Activated naive CD4-positive, alpha-beta T cell treated with anti-CD3 and anti-CD28 coated beads for 36 hours (primary cell): ENCODE measurements around the gene MRGPRD. TPM values are rescaled to one million over a fixed set of nuclear protein-coding genes. Genes with fewer than 3 reads are reported as not detected.
"Not testable (repeated sequence)": the region's sequence is repeated elsewhere in the genome, so short reads cannot be mapped to it uniquely, and the experiment has no call there.

ENCODE experiments used
- CTCF ChIA-PET: fragments of 350-600 bp; sonication (Branson Sonifier 250); formaldehyde crosslinking; loops from one replicate; lab custom pipeline; 2021; ENCODE audit warnings: antibody characterized with exemption; lab: Charles Lee
- DNase-seq: peaks from one replicate; pipeline ENCODE4 v3.0.0-alpha.2; 2020
- H3K27ac Mint-ChIP-seq: one replicate; pipeline ENCODE4 v1.8.0; 2021; ENCODE audit warnings: mild to moderate bottlenecking, mixed read lengths
- H3K27me3 Mint-ChIP-seq: one replicate; pipeline ENCODE4 v1.8.0; 2021; ENCODE audit warnings: low read depth, mixed read lengths
- H3K36me3 Mint-ChIP-seq: one replicate; pipeline ENCODE4 v1.8.0; 2021; ENCODE audit warnings: low read depth, mixed read lengths
- H3K4me1 Mint-ChIP-seq: one replicate; pipeline ENCODE4 v1.8.0; 2021; ENCODE audit warnings: low read depth, mixed read lengths
- H3K4me3 Mint-ChIP-seq: one replicate; pipeline ENCODE4 v1.8.0; 2021; ENCODE audit warnings: mild to moderate bottlenecking, moderate library complexity, mixed read lengths
- H3K9me3 Mint-ChIP-seq: one replicate; pipeline ENCODE4 v1.8.0; 2021; ENCODE audit warnings: mixed read lengths
- intact Hi-C: fragments of 100-400 bp; cut with micrococcal nuclease; formaldehyde crosslinking; loops from one replicate; pipeline ENCODE4 v1.15.1; 2023
- total RNA-seq, 2 experiments: library from RNA; stranded (reverse); gene quantifications; one replicate each; pipeline ENCODE4 v1.2.3, GENCODE V29; 2021

MRGPRD gene
- total RNA-seq, 2 experiments from 2014 or later = not detected

DNA sequence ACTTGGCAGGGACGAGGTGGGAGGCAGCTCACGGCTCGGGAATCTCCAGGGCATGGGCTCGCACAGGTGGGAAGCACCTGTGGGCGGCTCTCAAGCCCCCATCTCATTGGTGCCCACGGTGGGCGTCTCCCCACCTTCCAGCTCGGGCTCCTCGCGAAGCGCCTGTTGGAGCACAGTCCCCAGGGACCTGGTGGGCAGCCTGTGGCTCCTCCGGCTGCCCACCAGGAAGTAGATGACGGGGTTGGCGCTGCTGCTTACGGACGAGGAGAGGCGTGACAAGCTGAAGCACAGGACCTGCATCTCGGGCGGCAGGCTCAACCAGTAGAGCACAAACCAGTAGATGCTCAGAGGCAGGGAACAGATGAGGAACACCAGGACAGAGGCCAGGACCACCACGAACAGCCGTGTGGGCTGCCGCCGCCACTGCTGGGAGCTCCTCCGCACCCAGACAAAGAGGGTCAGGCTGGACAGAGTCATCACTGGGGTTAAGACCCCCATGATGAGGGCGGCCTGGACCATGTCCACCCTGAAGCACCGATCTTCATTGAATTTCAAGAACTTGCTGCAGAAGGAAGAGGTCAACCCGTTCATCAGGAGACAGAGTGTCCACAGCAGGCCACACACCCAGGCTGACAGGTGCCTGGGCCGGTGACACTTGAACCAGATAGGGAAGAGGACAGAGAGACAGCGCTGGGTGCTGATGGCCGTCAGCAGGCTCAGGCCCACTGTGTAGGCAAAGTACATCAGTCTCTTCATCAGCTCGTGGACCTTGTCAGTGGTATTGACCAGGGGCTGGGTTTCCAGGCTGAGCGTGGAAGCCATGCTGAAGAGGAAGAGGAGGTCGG, 633 bp downstream of the MRGPRD start:
- intact Hi-C loops = no loop called here
- Mint-ChIP-seq H3K27me3 (no peaks in the 10 kb centered on the region), H3K27ac (no peak overlapping the region)

DNA sequence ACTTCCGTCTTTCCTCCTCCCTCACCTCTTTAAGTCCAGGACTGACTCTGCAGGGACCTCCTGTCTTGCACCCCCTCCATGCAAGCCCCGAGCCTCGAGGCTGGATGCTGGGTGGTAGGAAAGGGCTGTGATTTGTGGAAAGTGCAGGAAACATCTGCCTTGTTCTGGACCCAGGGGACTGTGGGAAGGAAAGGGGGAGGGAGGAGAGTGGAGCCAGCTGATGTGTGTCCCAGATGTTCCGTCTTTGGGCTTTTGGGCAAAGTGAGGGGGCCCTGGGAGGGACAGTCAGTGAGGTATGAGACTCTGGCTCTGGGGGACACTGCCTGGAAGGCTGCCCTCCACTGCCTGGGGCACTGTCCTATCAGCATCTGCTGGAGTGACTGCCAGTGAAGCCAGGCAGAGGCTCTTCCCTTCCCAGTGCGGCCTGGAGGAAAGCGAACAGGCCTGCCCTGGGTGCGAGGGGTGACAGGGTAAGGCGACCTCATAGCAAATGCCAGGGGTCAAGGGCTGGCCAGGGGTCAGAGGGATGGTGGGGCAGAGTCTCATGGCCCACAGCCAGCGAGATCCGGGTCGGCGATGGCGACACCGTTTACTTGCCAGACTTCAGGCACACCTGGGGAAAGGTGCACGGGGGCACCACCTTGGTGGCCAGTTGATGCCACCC, 1.7 kb downstream of the MRGPRD start:
- H3K27me3 Mint-ChIP-seq = no peaks in the 10 kb centered on the region
- CTCF ChIA-PET = no interaction called here
- H3K9me3 Mint-ChIP-seq = peaks cover 5% of the 10 kb centered on the region
- H3K27ac Mint-ChIP-seq = no peak overlapping the region
- H3K4me3 Mint-ChIP-seq = no peak overlapping the region
- no peaks in the 10 kb centered on the region for H3K36me3 Mint-ChIP-seq
- no peaks in the 10 kb centered on the region for H3K4me1 Mint-ChIP-seq
- intact Hi-C loops = no loop called here
- DNase-seq = no peak

More for the DNA sequence above, 633 bp downstream of the MRGPRD start:
- CTCF ChIA-PET = interaction anchor here (0.6 kb wide), 1 partner anchor 668 kb away, joined by 3 read pairs; no protein-coding TSS in a partner anchor
- no peak for DNase-seq
- no peaks in the 10 kb centered on the region for H3K36me3 Mint-ChIP-seq
- peaks cover 5% of the 10 kb centered on the region for H3K9me3 Mint-ChIP-seq
- H3K4me3 Mint-ChIP-seq = no peak overlapping the region
- H3K4me1 Mint-ChIP-seq = no peaks in the 10 kb centered on the region

DNA sequence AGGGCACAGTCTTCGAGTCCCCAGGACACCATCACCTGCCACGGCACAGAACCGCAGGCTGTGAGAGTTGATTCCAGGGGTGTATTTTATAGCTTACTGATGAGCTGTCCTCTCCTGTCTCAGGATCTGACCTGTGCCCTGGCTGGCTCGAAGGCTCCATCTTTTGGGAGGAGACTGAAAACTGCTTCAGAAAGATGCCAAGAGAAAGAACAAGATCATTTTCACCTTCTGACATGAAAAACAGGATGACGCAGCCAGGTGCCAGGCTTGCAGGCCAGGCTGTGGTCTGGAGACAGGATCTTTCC, 2.2 kb downstream of the MRGPRD start:
- H3K27me3 Mint-ChIP-seq = no peaks in the 10 kb centered on the region
- intact Hi-C loops = no loop called here
- DNase-seq = no peak
- H3K9me3 Mint-ChIP-seq = peaks cover 5% of the 10 kb centered on the region
- no peaks in the 10 kb centered on the region for H3K4me1 Mint-ChIP-seq
- no peaks in the 10 kb centered on the region for H3K36me3 Mint-ChIP-seq
- no peak overlapping the region for H3K4me3 Mint-ChIP-seq
- CTCF ChIA-PET = no interaction called here
- H3K27ac Mint-ChIP-seq = no peak overlapping the region

DNA sequence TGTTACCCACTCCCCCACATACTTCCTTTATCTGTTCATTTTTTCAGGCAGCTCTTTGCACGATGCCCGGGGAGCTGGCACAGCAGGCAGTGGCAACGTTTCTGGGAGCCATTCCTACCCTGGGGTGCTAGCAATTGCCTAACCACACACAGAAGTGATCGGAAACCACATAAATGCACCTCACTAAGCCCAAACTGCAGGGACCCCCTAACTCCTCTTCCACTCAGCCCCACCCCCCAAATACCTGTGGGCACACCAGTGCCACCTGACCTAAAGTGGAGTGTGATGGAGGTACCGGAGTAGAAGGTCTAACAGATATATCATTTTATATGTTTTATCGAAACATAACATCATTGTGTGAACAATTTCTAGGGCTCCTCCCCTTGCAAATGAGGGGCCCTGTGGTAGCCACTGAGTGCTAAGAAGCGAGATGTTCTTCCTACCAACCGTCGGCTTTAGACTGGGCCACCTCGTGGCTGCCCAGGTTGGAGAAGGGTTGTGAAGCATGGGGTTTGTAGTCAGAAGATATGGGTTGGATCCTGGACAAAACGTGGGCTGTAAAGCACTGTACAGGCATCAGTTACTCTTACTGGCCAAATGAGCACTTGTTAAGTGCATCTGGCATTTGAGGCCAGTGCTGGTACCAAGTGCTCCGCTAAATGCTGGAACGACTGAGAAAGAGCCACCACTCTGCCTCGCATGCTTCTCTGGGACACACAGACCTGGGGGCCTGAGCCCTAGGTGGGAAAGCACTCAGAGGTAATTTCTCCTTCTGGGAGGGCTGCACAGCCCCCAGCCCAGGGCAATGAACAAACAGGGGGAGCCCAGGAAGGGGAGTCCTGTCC, 2.8 kb downstream of the MRGPRD start:
- H3K9me3 Mint-ChIP-seq = peaks cover 5% of the 10 kb centered on the region
- H3K27me3 Mint-ChIP-seq = no peaks in the 10 kb centered on the region
- no peak overlapping the region for H3K27ac Mint-ChIP-seq
- no peaks in the 10 kb centered on the region for H3K36me3 Mint-ChIP-seq
- no peak for DNase-seq
- no peaks in the 10 kb centered on the region for H3K4me1 Mint-ChIP-seq
- CTCF ChIA-PET = no interaction called here
- intact Hi-C loops = no loop called here
- no peak overlapping the region for H3K4me3 Mint-ChIP-seq

DNA sequence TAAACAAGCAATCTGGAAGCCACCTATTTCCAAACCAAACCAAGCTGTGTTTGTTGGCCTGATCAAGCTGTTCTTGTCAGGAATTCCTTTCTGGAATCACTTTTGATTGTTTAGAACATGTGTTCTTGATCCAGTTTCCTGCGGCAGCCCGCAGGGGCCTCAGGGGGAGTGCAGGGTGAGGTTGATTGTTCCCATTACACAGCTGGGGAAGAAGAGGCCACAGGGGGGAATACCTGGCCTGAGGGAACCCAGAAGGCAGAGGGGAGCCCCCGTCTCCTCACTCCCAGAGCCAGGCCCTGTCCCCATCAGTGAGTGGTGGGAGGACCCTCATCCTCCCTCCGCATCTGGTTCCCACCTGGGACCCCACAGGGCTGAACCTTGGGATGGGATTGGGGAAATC, 4.2 kb downstream of the MRGPRD start:
- Mint-ChIP-seq H3K4me1 (no peaks in the 10 kb centered on the region), H3K27ac (no peak overlapping the region), H3K4me3 (no peak overlapping the region), H3K36me3 (no peaks in the 10 kb centered on the region), H3K9me3 (no peaks in the 10 kb centered on the region), H3K27me3 (no peaks in the 10 kb centered on the region)
- CTCF ChIA-PET = no interaction called here
- intact Hi-C loops = no loop called here
- no peak for DNase-seq

DNA sequence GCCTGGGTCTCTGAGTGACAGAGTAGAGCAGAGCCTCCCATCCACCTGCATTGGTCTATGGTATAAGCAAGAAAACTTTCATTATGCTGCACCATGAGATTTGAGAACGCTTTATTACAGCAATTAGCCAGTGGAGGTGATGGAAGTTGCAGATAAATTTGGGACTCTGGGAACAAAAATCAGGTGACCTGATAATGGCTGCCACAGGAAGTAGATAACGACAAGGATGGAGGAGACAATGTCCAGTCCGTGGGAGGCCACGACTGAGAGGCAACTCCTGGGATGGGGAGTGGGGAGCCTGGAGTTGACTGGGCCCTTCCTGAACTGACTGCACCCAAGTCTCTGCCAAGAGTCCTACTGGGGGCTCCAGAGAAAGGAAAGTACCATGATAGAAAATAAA, 4.7 kb downstream of the MRGPRD start:
- Mint-ChIP-seq H3K36me3 (no peaks in the 10 kb centered on the region), H3K27me3 (no peaks in the 10 kb centered on the region), H3K9me3 (no peaks in the 10 kb centered on the region), H3K27ac (no peak overlapping the region), H3K4me1 (no peaks in the 10 kb centered on the region), H3K4me3 (no peak overlapping the region)
- DNase-seq = no peak
- CTCF ChIA-PET = no interaction called here
- intact Hi-C loops = no loop called here

DNA sequence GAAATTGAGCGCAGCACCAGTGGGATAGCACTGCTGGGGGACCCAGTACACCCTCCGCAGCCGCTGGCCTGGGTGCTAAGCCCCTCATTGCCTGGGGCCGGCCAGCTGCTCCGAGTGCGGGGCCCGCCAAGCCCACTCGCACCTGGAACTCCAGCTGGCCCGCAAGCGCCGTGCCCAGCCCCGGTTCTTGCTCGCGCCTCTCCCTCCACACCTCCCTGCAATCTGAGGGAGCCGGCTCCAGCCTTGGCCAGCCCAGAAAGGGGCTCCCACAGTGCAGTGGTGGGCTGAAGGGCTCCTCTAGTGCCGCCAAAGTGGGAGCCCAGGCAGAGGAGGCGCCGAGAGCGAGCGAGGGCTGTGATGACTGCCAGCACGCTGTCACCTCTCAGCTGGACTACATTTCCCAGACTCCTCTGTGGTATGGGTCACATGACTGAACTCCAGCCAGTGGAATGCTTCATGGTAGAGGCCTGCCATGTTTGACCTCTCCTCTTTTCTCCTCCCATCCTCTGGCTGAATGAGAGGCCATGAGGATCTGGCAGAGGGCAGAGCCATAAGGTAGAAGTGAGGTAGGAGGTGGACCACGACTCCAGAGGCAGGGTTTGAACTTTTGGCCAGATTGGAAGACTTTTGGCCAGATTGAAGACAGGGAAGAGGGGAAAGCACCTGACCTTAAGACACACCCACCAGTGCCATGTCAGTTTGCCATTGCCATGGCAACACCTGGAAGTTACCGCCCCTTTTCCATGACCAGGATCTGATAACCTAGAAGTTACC, 6.2 kb downstream of the MRGPRD start:
- Mint-ChIP-seq H3K27me3 (peaks cover 1% of the 10 kb centered on the region), H3K36me3 (no peaks in the 10 kb centered on the region), H3K4me1 (no peaks in the 10 kb centered on the region), H3K4me3 (no peak overlapping the region), H3K27ac (no peak overlapping the region), H3K9me3 (no peaks in the 10 kb centered on the region)
- peak; percentile 18 for DNase-seq
- intact Hi-C loops = no loop called here
- CTCF ChIA-PET = no interaction called here

DNA sequence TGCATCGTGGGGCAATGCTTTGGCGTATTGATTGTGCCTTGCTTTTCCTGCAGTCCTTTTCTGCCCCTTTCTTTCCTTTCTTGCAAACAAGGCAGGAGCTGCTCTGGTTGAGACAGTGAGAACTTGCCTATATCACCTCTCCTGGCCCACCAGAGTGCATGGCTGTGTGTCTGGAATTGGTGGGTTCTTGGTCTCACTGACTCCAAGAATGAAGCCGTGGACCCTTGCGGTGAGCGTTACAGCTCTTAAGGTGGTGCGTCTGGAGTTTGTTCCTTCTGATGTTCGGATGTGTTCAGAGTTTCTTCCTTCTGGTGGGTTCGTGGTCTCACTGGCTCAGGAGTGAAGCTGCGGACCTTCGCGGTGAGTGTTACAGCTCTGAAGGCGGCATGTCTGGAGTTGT, 7.1 kb downstream of the MRGPRD start:
- intact Hi-C loops, H3K4me3 Mint-ChIP-seq, CTCF ChIA-PET, H3K4me1 Mint-ChIP-seq, H3K9me3 Mint-ChIP-seq, H3K27me3 Mint-ChIP-seq, H3K27ac Mint-ChIP-seq, DNase-seq, H3K36me3 Mint-ChIP-seq: not testable (repeated sequence)

DNA sequence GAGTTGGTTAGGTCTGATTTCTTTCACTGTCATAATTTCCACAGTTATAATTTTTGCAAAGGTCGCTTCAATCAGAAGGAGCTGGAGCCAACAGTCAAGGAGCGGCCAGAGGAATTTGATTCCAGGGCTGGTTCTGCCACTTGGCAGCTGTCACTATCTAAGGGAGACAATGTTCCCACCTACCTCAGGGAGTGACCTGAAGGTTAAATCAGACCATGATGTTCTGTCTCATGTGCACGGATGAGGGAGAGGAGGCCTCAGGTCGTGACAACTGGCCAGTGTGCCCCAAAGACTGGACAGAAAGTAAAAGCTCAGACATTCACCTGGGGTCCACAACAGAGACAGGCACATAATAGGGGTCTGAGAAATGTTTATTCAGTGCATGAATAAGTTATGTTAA, 7.6 kb downstream of the MRGPRD start:
- no peak overlapping the region for H3K4me3 Mint-ChIP-seq
- H3K36me3 Mint-ChIP-seq = no peaks in the 10 kb centered on the region
- DNase-seq = no peak
- CTCF ChIA-PET = no interaction called here
- intact Hi-C loops = no loop called here
- H3K27me3 Mint-ChIP-seq = peaks cover 1% of the 10 kb centered on the region
- H3K27ac Mint-ChIP-seq = no peak overlapping the region
- H3K9me3 Mint-ChIP-seq = no peaks in the 10 kb centered on the region
- no peaks in the 10 kb centered on the region for H3K4me1 Mint-ChIP-seq

DNA sequence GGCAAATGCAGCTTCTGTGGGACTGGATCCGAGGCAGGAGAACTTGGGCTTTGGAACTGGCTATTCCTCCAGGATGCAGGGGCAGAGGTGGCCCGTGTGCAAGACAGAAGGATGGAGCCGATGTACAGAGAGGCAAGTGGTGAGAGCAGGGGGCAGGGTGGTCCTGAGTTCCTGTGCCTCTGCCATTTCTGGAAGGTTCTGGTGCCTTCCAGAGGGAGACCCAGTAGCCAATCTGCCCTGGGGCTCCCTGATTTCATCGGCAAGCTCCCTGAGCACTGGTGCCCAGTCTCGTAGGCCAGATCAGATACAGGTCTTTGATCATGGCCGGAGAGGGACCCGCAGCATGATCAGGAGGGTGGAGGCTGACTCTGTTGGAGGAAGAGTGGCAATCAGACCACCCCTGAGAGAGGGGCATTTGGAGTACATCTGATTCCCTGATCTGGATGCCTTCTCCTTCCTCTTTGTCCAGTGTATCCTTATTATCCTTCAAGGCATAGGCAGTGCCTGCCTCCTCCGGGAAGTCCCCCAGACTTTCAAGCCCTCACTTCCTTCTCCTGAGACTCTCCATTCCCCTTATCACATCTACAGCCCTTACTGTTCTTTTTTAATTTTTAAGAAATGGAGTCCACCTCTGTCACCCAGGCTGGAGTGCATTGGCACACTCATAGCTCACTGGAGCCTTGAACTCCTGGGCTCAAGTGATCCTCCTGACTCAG, 9.7 kb downstream of the MRGPRD start:
- Mint-ChIP-seq H3K4me1 (peaks cover 2% of the 10 kb centered on the region), H3K9me3 (no peaks in the 10 kb centered on the region), H3K4me3 (no peak overlapping the region), H3K36me3 (no peaks in the 10 kb centered on the region), H3K27me3 (peaks cover 1% of the 10 kb centered on the region), H3K27ac (no peak overlapping the region)
- CTCF ChIA-PET = interaction anchor here (0.6 kb wide), 1 partner anchor 99 kb away, joined by 4 read pairs; no protein-coding TSS in a partner anchor
- intact Hi-C loops = no loop called here
- no peak for DNase-seq

DNA sequence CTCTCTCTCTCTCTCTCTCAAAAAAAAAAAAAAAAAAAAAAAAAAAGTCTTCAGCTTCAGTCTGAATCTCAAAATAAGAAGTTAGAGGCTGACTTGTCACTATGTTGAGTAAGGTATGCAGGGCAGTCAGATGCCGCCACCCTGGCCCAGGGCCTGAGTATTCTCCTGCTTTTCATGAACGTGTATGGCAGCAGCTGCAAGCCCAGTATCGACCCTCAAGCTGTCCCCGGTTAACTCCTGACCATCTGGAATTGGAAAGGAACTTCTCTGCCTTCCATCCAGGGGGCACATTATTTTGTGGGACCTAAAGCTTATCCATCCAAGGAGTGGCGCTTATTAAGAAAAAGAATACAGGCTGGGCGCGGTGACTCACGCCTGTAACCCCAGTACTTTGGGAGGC, 11.4 kb downstream of the MRGPRD start:
- CTCF ChIA-PET = no interaction called here
- H3K4me1 Mint-ChIP-seq = peaks cover 7% of the 10 kb centered on the region
- no peak overlapping the region for H3K27ac Mint-ChIP-seq
- peaks cover 1% of the 10 kb centered on the region for H3K27me3 Mint-ChIP-seq
- H3K9me3 Mint-ChIP-seq = no peaks in the 10 kb centered on the region
- DNase-seq = no peak
- H3K4me3 Mint-ChIP-seq = no peak overlapping the region
- H3K36me3 Mint-ChIP-seq = no peaks in the 10 kb centered on the region
- intact Hi-C loops = no loop called here
